ENCODE measurements around the gene S100A13. TPM values are rescaled to one million over a fixed set of nuclear protein-coding genes. Genes with fewer than 3 reads are reported as not detected.

Gene S100A13
- total RNA-seq, 1 donor from 2014 or later: 16.2 TPM

DNA sequence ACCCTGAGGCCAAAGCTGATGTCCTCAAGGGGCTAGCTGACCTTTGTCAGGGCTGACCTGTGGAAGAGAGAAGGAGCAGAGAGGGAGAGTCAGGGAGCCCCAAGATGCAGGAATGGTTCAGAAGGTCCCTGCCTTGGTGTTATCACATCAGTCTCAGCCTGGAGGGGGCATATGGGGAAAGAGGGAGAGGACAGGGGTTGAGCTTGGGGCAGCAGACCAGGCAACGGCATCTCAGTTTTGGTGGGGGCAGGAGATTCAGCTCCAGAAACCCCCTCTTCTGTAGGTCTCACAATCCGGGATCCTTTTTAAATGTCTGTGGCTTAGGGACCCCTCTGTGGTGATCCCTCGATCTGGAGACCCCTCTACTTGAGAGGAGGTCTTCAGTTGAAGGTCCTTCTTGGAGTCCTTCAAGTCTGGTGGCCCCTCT is 815 bp downstream of the S100A13 start:
- H3K9me3 Mint-ChIP-seq: no peaks in the 10 kb centered on the region
- H3K36me3 Mint-ChIP-seq (ENCODE audit: low read depth): no peaks in the 10 kb centered on the region
- no peak for ATAC-seq (ENCODE audit: low read depth)
- no peak for DNase-seq
- peaks cover 32% of the 10 kb centered on the region for H3K4me1 Mint-ChIP-seq
- POLR2A ChIA-PET: interaction anchor here (0.6 to 5.5 kb wide), 3 partner anchors 19 to 364 kb away, joined by 3 to 27 read pairs (median 6); partner anchors contain the start of gene RPS27
- H3K27ac Mint-ChIP-seq: no peak overlapping the region
- CTCF ChIA-PET: interaction anchor here (1.1 to 3.8 kb wide), 7 partner anchors 9 to 91 kb away, joined by 3 to 38 read pairs (median 4); partner anchors contain the start of gene S100A6
- TF ChIP-seq, protein P1, sequence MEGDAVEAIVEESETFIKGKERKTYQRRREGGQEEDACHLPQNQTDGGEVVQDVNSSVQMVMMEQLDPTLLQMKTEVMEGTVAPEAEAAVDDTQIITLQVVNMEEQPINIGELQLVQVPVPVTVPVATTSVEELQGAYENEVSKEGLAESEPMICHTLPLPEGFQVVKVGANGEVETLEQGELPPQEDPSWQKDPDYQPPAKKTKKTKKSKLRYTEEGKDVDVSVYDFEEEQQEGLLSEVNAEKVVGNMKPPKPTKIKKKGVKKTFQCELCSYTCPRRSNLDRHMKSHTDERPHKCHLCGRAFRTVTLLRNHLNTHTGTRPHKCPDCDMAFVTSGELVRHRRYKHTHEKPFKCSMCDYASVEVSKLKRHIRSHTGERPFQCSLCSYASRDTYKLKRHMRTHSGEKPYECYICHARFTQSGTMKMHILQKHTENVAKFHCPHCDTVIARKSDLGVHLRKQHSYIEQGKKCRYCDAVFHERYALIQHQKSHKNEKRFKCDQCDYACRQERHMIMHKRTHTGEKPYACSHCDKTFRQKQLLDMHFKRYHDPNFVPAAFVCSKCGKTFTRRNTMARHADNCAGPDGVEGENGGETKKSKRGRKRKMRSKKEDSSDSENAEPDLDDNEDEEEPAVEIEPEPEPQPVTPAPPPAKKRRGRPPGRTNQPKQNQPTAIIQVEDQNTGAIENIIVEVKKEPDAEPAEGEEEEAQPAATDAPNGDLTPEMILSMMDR (IDR thresholded peaks at IDR 0.05): no peak
- H3K4me3 Mint-ChIP-seq: no peak overlapping the region
- intact Hi-C loops (cut with micrococcal nuclease): loop anchor here (2.0 kb wide), 1 partner anchor 54 kb away; no protein-coding TSS in a partner anchor
- H3K27me3 Mint-ChIP-seq: no peaks in the 10 kb centered on the region

DNA sequence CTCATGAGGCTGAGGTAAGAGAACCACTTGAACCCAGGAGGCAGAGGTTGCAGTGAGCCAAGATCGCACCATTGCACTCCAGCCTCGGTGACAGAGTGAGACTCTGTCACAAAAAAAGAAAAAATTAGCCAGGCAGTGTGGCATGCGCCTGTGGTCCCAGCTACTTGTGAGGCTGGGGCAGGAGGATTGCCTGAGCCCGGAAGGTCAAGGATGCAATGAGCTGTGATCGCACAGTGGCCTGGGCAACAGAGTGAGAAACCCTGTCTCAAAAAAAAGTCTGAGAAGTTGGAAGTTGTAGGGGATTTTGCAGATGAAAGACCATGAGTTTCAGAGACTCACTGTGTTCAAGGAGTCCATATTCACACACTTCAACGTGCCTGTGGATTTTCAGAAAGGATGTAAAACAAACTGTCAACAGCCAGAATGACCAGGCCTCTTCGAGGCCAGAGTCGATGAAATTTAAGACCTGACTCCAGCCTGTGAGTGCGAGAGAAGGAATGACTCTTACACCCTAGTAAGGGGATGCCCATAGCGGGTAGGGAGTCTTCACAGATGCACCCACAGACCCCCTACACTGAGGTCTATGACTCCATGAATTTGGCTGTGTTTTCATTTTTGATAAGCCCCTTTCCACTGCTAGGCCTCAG is 2.2 kb downstream of the S100A13 start:
- no peak for ATAC-seq (ENCODE audit: low read depth)

DNA sequence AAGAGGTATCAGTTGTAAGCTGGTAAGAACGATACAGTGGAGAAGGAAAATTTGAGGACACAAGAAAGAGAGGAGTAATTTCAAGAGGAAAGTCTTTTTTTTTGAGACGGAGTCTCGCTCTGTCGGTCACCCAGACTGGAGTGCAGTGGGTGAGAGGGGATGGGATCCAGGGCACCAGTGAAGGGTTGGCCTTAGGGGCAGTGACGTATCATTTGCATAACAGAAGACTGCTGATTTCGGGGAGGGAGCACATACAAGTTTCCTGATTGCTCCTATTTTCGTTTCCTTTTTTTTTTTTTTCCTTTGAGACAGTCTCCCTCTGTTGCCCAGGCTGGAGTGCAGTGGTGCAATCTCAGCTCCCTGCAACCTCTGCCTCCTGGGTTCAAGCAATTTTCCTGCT is 4.2 kb downstream of the S100A13 start:
- Mint-ChIP-seq H3K4me1 (peaks cover 21% of the 10 kb centered on the region), H3K4me3 (no peak overlapping the region), H3K9me3 (no peaks in the 10 kb centered on the region), H3K27ac (peak overlapping the region; percentile 37), H3K36me3 (ENCODE audit: low read depth) (no peaks in the 10 kb centered on the region), H3K27me3 (no peaks in the 10 kb centered on the region)
- DNase-seq (no peak), ATAC-seq (ENCODE audit: low read depth) (no peak)
- ChIA-PET POLR2A (interaction anchor here (1.4 to 2.3 kb wide), 2 partner anchors 11 to 24 kb away, joined by 4 to 10 read pairs; partner anchors contain the start of gene CHTOP), CTCF (no interaction called here)
- TF ChIP-seq, protein P1 (IDR thresholded peaks at IDR 0.05): no peak
- intact Hi-C loops (cut with micrococcal nuclease): no loop called here

More for the DNA sequence above, 2.2 kb downstream of the S100A13 start:
- Mint-ChIP-seq H3K27me3 (no peaks in the 10 kb centered on the region), H3K9me3 (no peaks in the 10 kb centered on the region), H3K36me3 (ENCODE audit: low read depth) (no peaks in the 10 kb centered on the region), H3K4me1 (peaks cover 32% of the 10 kb centered on the region), H3K27ac (no peak overlapping the region), H3K4me3 (no peak overlapping the region)
- intact Hi-C loops (cut with micrococcal nuclease): no loop called here
- DNase-seq: no peak
- ChIA-PET CTCF (no interaction called here), POLR2A (interaction anchor here (0.6 kb wide), 1 partner anchor 30 kb away, joined by 3 read pairs; no protein-coding TSS in a partner anchor)
- TF ChIP-seq, protein P1 (IDR thresholded peaks at IDR 0.05): no peak

DNA sequence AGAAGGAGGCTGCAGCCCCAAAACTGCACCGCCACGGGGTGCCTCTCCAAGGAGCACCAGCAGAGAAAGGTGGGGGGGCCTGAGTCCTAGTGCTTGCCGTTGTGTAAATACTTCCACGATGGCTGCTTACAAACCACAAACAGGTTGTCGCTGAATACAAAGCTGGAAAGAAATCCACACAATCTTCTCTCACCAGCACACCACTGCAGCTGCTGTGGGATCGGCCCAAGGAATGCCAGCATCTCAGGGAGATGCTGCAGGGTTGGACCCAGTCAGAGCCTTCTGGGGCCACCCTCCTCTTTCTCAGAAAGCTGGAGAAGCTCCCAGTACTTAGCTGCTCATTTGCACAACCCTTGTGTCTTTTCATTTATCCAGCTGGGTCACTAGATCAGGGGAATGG is 8.1 kb downstream of the S100A13 start:
- Mint-ChIP-seq H3K4me1 (peaks cover 7% of the 10 kb centered on the region), H3K4me3 (no peak overlapping the region), H3K27ac (no peak overlapping the region), H3K27me3 (no peaks in the 10 kb centered on the region), H3K36me3 (ENCODE audit: low read depth) (no peaks in the 10 kb centered on the region), H3K9me3 (no peaks in the 10 kb centered on the region)
- TF ChIP-seq, protein P1 (IDR thresholded peaks at IDR 0.05): no peak
- DNase-seq (no peak), ATAC-seq (ENCODE audit: low read depth) (no peak)
- intact Hi-C loops (cut with micrococcal nuclease): no loop called here
- POLR2A ChIA-PET: interaction anchor here (0.5 to 2.5 kb wide), 4 partner anchors 9 to 306 kb away, joined by 3 to 10 read pairs (median 4); partner anchors contain the start of genes CHTOP and S100A1
- CTCF ChIA-PET: no interaction called here

DNA sequence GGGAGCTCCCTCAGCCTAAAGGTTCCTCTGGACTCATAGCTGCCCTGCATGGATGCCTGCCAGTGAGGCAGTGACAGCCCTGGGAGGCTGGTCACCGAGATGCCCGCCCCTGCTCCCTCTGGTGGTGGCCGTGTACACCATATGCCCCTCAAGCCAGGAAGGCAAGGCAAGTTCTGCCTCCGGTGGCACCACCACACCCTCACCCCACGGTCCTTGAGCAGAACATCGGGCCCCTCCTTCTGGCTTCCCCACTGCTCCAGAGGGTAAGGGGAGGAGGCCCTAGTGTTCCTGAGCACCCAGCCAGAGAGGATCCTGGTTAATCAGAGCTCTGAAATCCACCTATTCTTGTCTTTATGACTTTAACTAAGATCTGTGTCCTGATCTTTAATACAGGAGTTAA is 9.6 kb downstream of the S100A13 start:
- ChIA-PET POLR2A (interaction anchor here (1.1 to 2.5 kb wide), 2 partner anchors 10 to 16 kb away, joined by 3 to 10 read pairs; partner anchors contain the start of gene CHTOP), CTCF (interaction anchor here (1.0 kb wide), 1 partner anchor 9 kb away, joined by 3 read pairs; the partner anchor contains the start of gene S100A13)
- intact Hi-C loops (cut with micrococcal nuclease): no loop called here
- ATAC-seq (ENCODE audit: low read depth) (no peak), DNase-seq (no peak)
- no peaks in the 10 kb centered on the region for H3K9me3 Mint-ChIP-seq
- no peak overlapping the region for H3K4me3 Mint-ChIP-seq
- H3K27ac Mint-ChIP-seq: no peak overlapping the region
- TF ChIP-seq, protein P1 (IDR thresholded peaks at IDR 0.05): no peak
- H3K27me3 Mint-ChIP-seq: no peaks in the 10 kb centered on the region
- H3K4me1 Mint-ChIP-seq: peaks cover 1% of the 10 kb centered on the region
- no peaks in the 10 kb centered on the region for H3K36me3 Mint-ChIP-seq (ENCODE audit: low read depth)
